HepG2 (cell line): ENCODE results near the gene TMEM95. TPM values are rescaled to one million over a fixed set of nuclear protein-coding genes. Genes with fewer than 3 reads are reported as not detected.
A peak's percentile ranks its signal among the peaks of the same experiment; 100 is the strongest.

Experiments used
- AHR ChIP-seq: IDR thresholded peaks from 2 replicates; pipeline ENCODE4 v1.6.1; 2018; ENCODE audit warnings: missing genetic modification reagents, missing compliant biosample characterization
- IKZF4 ChIP-seq: sonication (generic); formaldehyde crosslinking; IDR thresholded peaks from 2 replicates; pipeline ENCODE4 v1.5.1; 2020; ENCODE audit warnings: borderline replicate concordance, mild to moderate bottlenecking, low read depth, missing genetic modification reagents; ENCODE audit errors: not compliant biosample characterization
- NFE2L2 ChIP-seq: fragments of 150-350 bp; IDR thresholded peaks from 2 replicates; pipeline ENCODE4 v1.6.1; 2014; ENCODE audit warnings: low read length
- SRY ChIP-seq: sonication (generic); formaldehyde crosslinking; IDR thresholded peaks from 2 replicates; pipeline ENCODE4 v1.8.0; 2022; ENCODE audit warnings: mild to moderate bottlenecking, missing genetic modification reagents
- TMF1 ChIP-seq: sonication (generic); formaldehyde crosslinking; IDR thresholded peaks from 2 replicates; pipeline ENCODE4 v1.8.1; 2022; ENCODE audit warnings: low read depth, missing genetic modification reagents
- ZBTB14 ChIP-seq: sonication (generic); formaldehyde crosslinking; IDR thresholded peaks from 2 replicates; pipeline ENCODE4 v1.4.0; 2020; ENCODE audit warnings: missing genetic modification reagents
- ZBTB7A ChIP-seq: sonication (generic); formaldehyde crosslinking; IDR thresholded peaks from 2 replicates; pipeline ENCODE4 v1.8.0; 2022; ENCODE audit warnings: mild to moderate bottlenecking, missing genetic modification reagents
- ZFY ChIP-seq: sonication (generic); formaldehyde crosslinking; IDR thresholded peaks from 2 replicates; pipeline ENCODE4 v1.4.0; 2020; ENCODE audit warnings: missing genetic modification reagents
- ZNF143 ChIP-seq: sonication (generic); formaldehyde crosslinking; IDR thresholded peaks from 2 replicates; pipeline ENCODE4 v1.4.0; 2020; ENCODE audit warnings: missing genetic modification reagents
- ZNF251 ChIP-seq: sonication (generic); formaldehyde crosslinking; IDR thresholded peaks from 2 replicates; pipeline ENCODE4 v1.9.0; 2021; ENCODE audit warnings: mild to moderate bottlenecking, missing genetic modification reagents
- ZNF354B ChIP-seq: sonication (generic); formaldehyde crosslinking; IDR thresholded peaks from 2 replicates; pipeline ENCODE4 v1.8.0; 2022; ENCODE audit warnings: mild to moderate bottlenecking, missing genetic modification reagents
- ZNF547 ChIP-seq: sonication (generic); formaldehyde crosslinking; IDR thresholded peaks from 2 replicates; pipeline ENCODE4 v1.5.1; 2020; ENCODE audit warnings: mild to moderate bottlenecking, missing genetic modification reagents
- ZNF574 ChIP-seq: sonication (generic); formaldehyde crosslinking; IDR thresholded peaks from 2 replicates; pipeline ENCODE4 v1.4.0; 2020; ENCODE audit warnings: missing genetic modification reagents
- ZNF784 ChIP-seq: sonication (generic); formaldehyde crosslinking; IDR thresholded peaks from 2 replicates; pipeline ENCODE4 v1.5.1; 2020; ENCODE audit warnings: missing genetic modification reagents, mild to moderate bottlenecking, borderline replicate concordance
- ZNF839 ChIP-seq: sonication (generic); formaldehyde crosslinking; IDR thresholded peaks from 2 replicates; pipeline ENCODE4 v1.4.0; 2020; ENCODE audit warnings: missing genetic modification reagents, mild to moderate bottlenecking, borderline replicate concordance
- ZNF841 ChIP-seq: sonication (generic); formaldehyde crosslinking; IDR thresholded peaks from 2 replicates; pipeline ENCODE4 v1.8.1; 2023; ENCODE audit warnings: missing genetic modification reagents, borderline replicate concordance
- ZSCAN21 ChIP-seq: sonication (generic); formaldehyde crosslinking; IDR thresholded peaks from 2 replicates; pipeline ENCODE4 v1.8.0; 2022; ENCODE audit warnings: mild to moderate bottlenecking, missing genetic modification reagents, moderate library complexity, borderline replicate concordance
- ZSCAN29 ChIP-seq: sonication (generic); formaldehyde crosslinking; conservative IDR thresholded peaks from 2 replicates; pipeline ENCODE4 v1.4.0; 2020; ENCODE audit warnings: mild to moderate bottlenecking, missing genetic modification reagents
- polyA plus RNA-seq, 8 experiments: library from polyadenylated mRNA; depleted of rRNA in 3 of 8; stranded (reverse) in 7 of 8; unstranded in 1 of 8; fragments of >200 nt; fragmentation: Illumina TruSeq in 4 of 8; extraction: Trizol in 4 of 8; gene quantifications; 2 replicates each; pipeline versions ENCODE4 v1.2.1 to v1.2.3, GENCODE V29; 2011 to 2016; ENCODE audit warnings: low read depth in 4 of 8, missing spikeins in 1 of 8, mixed read lengths in 1 of 8; ENCODE audit not compliant: insufficient read depth in 1 of 8
- total RNA-seq, 5 experiments: library from RNA; depleted of rRNA; stranded (reverse); fragments of >200 nt; fragmentation: Illumina TruSeq; extraction: Trizol; gene quantifications; 2 replicates each; pipeline ENCODE4 v1.2.3, GENCODE V29; 2016; ENCODE audit warnings: low read depth in 1 of 5
- TF ChIP-seq, protein P1 (sequence below): sonication (generic); formaldehyde crosslinking; IDR thresholded peaks from 2 replicates; pipeline ENCODE4 v1.8.1; 2023; ENCODE audit warnings: mild to moderate bottlenecking, missing genetic modification reagents
- TF ChIP-seq, protein P2 (sequence below): sonication (generic); formaldehyde crosslinking; IDR thresholded peaks from 2 replicates; pipeline ENCODE4 v1.5.0; 2020; ENCODE audit warnings: mild to moderate bottlenecking, missing genetic modification reagents

The TMEM95 gene
- total and polyA plus RNA-seq, 2 of the 13 experiments (the other 11 are each of a cell fraction or from before 2014, with no cell fraction given), result not detected

GRCh38 chr17:7307686-7308624 is 47.0 kb upstream of the TMEM95 start (continued):
- TF ChIP-seq NFE2L2, result no peak
- TF ChIP-seq, protein P1, sequence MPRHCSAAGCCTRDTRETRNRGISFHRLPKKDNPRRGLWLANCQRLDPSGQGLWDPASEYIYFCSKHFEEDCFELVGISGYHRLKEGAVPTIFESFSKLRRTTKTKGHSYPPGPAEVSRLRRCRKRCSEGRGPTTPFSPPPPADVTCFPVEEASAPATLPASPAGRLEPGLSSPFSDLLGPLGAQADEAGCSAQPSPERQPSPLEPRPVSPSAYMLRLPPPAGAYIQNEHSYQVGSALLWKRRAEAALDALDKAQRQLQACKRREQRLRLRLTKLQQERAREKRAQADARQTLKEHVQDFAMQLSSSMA, result no peak
- peak; percentile 28; the same call in 1 of the 2 replicates for TF ChIP-seq ZNF574 (CRISPR knock-in tag)
- no peak for TF ChIP-seq ZBTB7A
- TF ChIP-seq ZNF354B (CRISPR knock-in tag), result no peak
- 0 out of 2 replicates have a peak, but pooled peaks have one; percentile 53 for TF ChIP-seq ZSCAN29
- 0 out of 2 replicates have a peak, but pooled peaks have one; percentile 52 for TF ChIP-seq ZSCAN21 (CRISPR knock-in tag)
- peak; percentile 8; the same call in 1 of the 2 replicates for TF ChIP-seq ZNF547 (CRISPR knock-in tag)
- TF ChIP-seq, protein P2, sequence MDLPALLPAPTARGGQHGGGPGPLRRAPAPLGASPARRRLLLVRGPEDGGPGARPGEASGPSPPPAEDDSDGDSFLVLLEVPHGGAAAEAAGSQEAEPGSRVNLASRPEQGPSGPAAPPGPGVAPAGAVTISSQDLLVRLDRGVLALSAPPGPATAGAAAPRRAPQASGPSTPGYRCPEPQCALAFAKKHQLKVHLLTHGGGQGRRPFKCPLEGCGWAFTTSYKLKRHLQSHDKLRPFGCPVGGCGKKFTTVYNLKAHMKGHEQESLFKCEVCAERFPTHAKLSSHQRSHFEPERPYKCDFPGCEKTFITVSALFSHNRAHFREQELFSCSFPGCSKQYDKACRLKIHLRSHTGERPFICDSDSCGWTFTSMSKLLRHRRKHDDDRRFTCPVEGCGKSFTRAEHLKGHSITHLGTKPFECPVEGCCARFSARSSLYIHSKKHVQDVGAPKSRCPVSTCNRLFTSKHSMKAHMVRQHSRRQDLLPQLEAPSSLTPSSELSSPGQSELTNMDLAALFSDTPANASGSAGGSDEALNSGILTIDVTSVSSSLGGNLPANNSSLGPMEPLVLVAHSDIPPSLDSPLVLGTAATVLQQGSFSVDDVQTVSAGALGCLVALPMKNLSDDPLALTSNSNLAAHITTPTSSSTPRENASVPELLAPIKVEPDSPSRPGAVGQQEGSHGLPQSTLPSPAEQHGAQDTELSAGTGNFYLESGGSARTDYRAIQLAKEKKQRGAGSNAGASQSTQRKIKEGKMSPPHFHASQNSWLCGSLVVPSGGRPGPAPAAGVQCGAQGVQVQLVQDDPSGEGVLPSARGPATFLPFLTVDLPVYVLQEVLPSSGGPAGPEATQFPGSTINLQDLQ, result 0 out of 2 replicates have a peak, but pooled peaks have one; percentile 29
- TF ChIP-seq IKZF4 (CRISPR knock-in tag), result peak; percentile 55
- TF ChIP-seq TMF1 (CRISPR knock-in tag), result peak; percentile 83; the same call in 1 of the 2 replicates
- TF ChIP-seq ZBTB14 (CRISPR knock-in tag), result peak; percentile 72
- no peak for TF ChIP-seq ZNF841
- TF ChIP-seq ZNF839 (CRISPR knock-in tag), result no peak; the same call in 1 of the 2 replicates
- no peak for TF ChIP-seq ZNF143 (CRISPR knock-in tag)
- TF ChIP-seq ZFY, result peak; percentile 52; the same call in 1 of the 2 replicates
- TF ChIP-seq ZNF251 (CRISPR knock-in tag), result no peak
- peak; percentile 51; the same call in 1 of the 2 replicates for TF ChIP-seq SRY (CRISPR knock-in tag)
- peak; percentile 6; the same call in 1 of the 2 replicates for TF ChIP-seq ZNF784 (CRISPR knock-in tag)
- 0 out of 2 replicates have a peak, but pooled peaks have one; percentile 20 for TF ChIP-seq AHR (CRISPR knock-in tag)
